ENCODE data around the gene BCL2L15.

BCL2L15 gene

DNA sequence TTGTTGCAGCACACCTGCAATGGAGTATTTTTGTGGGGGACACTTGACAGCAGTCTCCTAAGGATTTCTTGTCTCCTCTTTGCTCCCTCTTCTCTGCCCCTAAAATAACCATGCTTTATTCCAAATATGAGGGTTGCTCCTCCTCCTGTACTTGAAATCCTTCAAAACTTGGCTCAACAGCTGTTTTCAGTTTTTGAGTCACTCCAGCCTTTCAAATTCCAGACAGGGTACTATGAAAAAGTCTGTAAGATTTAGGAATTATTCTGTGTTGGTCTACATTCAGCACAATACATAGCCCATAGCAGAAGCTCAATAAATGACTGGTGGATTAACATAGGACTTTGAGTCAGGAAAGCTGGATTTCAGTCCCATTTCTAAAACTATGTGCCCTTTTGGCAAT lies 11.7 kb upstream of the BCL2L15 start:
- Histone ChIP-seq H3K9ac (no peak overlapping the region), H3K4me1 (no peaks in the 10 kb centered on the region), H3K4me2 (ENCODE audit: low read length) (no peak overlapping the region), H3K79me2 (no peaks in the 10 kb centered on the region), H3K27ac (no peak overlapping the region), H2AFZ (no peak overlapping the region), H3K9me3 (ENCODE audit: control insufficient read depth, low read length) (no peaks in the 10 kb centered on the region), H3K27me3 (ENCODE audit: control insufficient read depth, insufficient read depth, low read length) (no peaks in the 10 kb centered on the region), H3K4me3 (ENCODE audit: low read depth, low read length) (no peak overlapping the region), H3K36me3 (ENCODE audit: control insufficient read depth, insufficient read depth, low read length) (no peaks in the 10 kb centered on the region)
- TF ChIP-seq, protein P1, sequence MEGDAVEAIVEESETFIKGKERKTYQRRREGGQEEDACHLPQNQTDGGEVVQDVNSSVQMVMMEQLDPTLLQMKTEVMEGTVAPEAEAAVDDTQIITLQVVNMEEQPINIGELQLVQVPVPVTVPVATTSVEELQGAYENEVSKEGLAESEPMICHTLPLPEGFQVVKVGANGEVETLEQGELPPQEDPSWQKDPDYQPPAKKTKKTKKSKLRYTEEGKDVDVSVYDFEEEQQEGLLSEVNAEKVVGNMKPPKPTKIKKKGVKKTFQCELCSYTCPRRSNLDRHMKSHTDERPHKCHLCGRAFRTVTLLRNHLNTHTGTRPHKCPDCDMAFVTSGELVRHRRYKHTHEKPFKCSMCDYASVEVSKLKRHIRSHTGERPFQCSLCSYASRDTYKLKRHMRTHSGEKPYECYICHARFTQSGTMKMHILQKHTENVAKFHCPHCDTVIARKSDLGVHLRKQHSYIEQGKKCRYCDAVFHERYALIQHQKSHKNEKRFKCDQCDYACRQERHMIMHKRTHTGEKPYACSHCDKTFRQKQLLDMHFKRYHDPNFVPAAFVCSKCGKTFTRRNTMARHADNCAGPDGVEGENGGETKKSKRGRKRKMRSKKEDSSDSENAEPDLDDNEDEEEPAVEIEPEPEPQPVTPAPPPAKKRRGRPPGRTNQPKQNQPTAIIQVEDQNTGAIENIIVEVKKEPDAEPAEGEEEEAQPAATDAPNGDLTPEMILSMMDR (IDR thresholded peaks at IDR 0.05), result no peak

- H3K4me2 ChIP-seq (ENCODE audit: low read length), result no peak overlapping the region
- no peaks in the 10 kb centered on the region for H3K79me2 ChIP-seq
- H3K9ac ChIP-seq, result no peak overlapping the region
- no peak overlapping the region for H3K4me3 ChIP-seq (ENCODE audit: low read depth, low read length)
- no peaks in the 10 kb centered on the region for H3K4me1 ChIP-seq
- no peaks in the 10 kb centered on the region for H3K9me3 ChIP-seq (ENCODE audit: control insufficient read depth, low read length)
- no peak overlapping the region for H3K27ac ChIP-seq
- TF ChIP-seq, protein P1 (IDR thresholded peaks at IDR 0.05), result no peak
- H3K36me3 ChIP-seq (ENCODE audit: control insufficient read depth, insufficient read depth, low read length), result no peaks in the 10 kb centered on the region
- H2AFZ ChIP-seq, result no peak overlapping the region
- no peaks in the 10 kb centered on the region for H3K27me3 ChIP-seq (ENCODE audit: control insufficient read depth, insufficient read depth, low read length)
Measured at GRCh38 chr1:113898241-113898814, 10.9 kb upstream of the BCL2L15 start.

- H3K36me3 ChIP-seq (ENCODE audit: control insufficient read depth, insufficient read depth, low read length), result no peaks in the 10 kb centered on the region
- no peaks in the 10 kb centered on the region for H3K4me1 ChIP-seq
- no peak overlapping the region for H3K27ac ChIP-seq
Measured at GRCh38 chr1:113895961-113896360, 8.6 kb upstream of the BCL2L15 start.

DNA sequence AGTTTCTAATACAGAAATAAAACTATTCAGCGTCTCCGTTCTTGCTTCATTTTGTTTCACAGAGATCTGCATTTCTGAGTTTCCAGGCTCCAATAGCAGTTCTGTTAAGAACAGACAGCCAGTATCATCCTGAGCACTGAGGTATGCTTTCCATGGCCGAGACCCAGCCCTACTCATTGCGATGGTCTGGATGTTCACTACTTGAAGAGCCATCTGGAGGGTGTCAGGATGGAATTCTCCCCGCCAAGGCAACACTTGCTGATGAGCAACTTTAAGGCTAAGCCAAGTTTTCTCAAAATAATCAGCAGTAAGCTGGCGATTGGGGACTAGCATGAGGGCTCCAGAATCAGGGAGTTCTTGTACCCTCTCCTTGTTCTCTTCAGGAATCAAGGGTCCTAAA lies 7.7 kb upstream of the BCL2L15 start:
- H3K4me2 ChIP-seq (ENCODE audit: low read length), result no peak overlapping the region
- H3K36me3 ChIP-seq (ENCODE audit: control insufficient read depth, insufficient read depth, low read length), result no peaks in the 10 kb centered on the region
- no peaks in the 10 kb centered on the region for H3K4me1 ChIP-seq
- TF ChIP-seq, protein P1 (IDR thresholded peaks at IDR 0.05), result no peak
- no peak overlapping the region for H3K27ac ChIP-seq
- H2AFZ ChIP-seq, result no peak overlapping the region
- H3K79me2 ChIP-seq, result no peaks in the 10 kb centered on the region
- H3K4me3 ChIP-seq (ENCODE audit: low read depth, low read length), result no peak overlapping the region
- H3K9me3 ChIP-seq (ENCODE audit: control insufficient read depth, low read length), result no peaks in the 10 kb centered on the region
- no peaks in the 10 kb centered on the region for H3K27me3 ChIP-seq (ENCODE audit: control insufficient read depth, insufficient read depth, low read length)
- no peak overlapping the region for H3K9ac ChIP-seq

More at GRCh38 chr1:113895961-113896360, 8.6 kb upstream of the BCL2L15 start:
- H3K4me2 ChIP-seq (ENCODE audit: low read length), result no peak overlapping the region
- no peaks in the 10 kb centered on the region for H3K27me3 ChIP-seq (ENCODE audit: control insufficient read depth, insufficient read depth, low read length)
- TF ChIP-seq, protein P1 (IDR thresholded peaks at IDR 0.05), result no peak
- H3K9ac ChIP-seq, result no peak overlapping the region
- no peaks in the 10 kb centered on the region for H3K9me3 ChIP-seq (ENCODE audit: control insufficient read depth, low read length)
- no peak overlapping the region for H3K4me3 ChIP-seq (ENCODE audit: low read depth, low read length)
- no peak overlapping the region for H2AFZ ChIP-seq
- no peaks in the 10 kb centered on the region for H3K79me2 ChIP-seq

DNA sequence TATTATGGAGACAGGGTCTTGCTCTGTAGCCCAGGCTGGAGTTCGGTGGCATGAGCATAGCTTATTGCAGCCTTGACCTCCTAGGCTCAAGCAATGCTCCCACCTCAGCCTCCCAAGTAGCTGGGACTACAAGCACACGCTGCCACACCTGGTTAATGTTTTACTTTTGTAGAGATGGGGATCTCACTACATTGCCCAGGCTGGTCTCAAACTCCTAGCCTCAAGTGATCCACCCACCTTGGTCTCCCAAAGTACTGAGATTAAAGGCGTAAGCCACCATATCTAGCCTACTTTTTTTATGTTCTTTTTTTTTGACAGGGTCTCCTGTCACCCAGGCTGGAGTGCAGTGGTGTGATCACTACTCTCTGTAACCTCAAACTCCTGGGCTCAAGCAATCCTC lies 5.9 kb upstream of the BCL2L15 start:
- H3K36me3 ChIP-seq (ENCODE audit: control insufficient read depth, insufficient read depth, low read length), result no peaks in the 10 kb centered on the region
- H3K4me2 ChIP-seq (ENCODE audit: low read length), result no peak overlapping the region
- H3K9ac ChIP-seq, result no peak overlapping the region
- H2AFZ ChIP-seq, result no peak overlapping the region
- no peak overlapping the region for H3K27ac ChIP-seq
- no peaks in the 10 kb centered on the region for H3K27me3 ChIP-seq (ENCODE audit: control insufficient read depth, insufficient read depth, low read length)
- TF ChIP-seq, protein P1 (IDR thresholded peaks at IDR 0.05), result no peak
- H3K79me2 ChIP-seq, result no peaks in the 10 kb centered on the region
- no peaks in the 10 kb centered on the region for H3K9me3 ChIP-seq (ENCODE audit: control insufficient read depth, low read length)
- no peaks in the 10 kb centered on the region for H3K4me1 ChIP-seq
- no peak overlapping the region for H3K4me3 ChIP-seq (ENCODE audit: low read depth, low read length)
